NCI-H2081 treated with DMSO at 0.1 percent for 48 hours (cell line): ENCODE data around the gene FANCC.

Source experiments
- DNase-seq: peaks from one replicate; lab custom pipeline; 2025; lab: John Stamatoyannopoulos, UW

FANCC gene

GRCh38 chr9:95085036-95085770 is 232.3 kb downstream of the FANCC start:
- DNase-seq: no peak

GRCh38 chr9:95084254-95084934 is 233.1 kb downstream of the FANCC start:
- DNase-seq: no peak

- DNase-seq: no peak
Observed at GRCh38 chr9:95083086-95083768, 234.3 kb downstream of the FANCC start.

GRCh38 chr9:95082401-95083084 is 235.0 kb downstream of the FANCC start:
- DNase-seq: no peak

GRCh38 chr9:95081998-95082397 is 235.5 kb downstream of the FANCC start:
- no peak for DNase-seq

- no peak for DNase-seq
Observed at GRCh38 chr9:95080961-95081647, 236.4 kb downstream of the FANCC start.

- DNase-seq: no peak
Observed at GRCh38 chr9:95079461-95079860, 238.0 kb downstream of the FANCC start.

GRCh38 chr9:95078939-95079338 is 238.6 kb downstream of the FANCC start:
- DNase-seq: no peak

- no peak for DNase-seq
Observed at GRCh38 chr9:95078511-95078910, 239.0 kb downstream of the FANCC start.

- DNase-seq: no peak
Observed at GRCh38 chr9:95077766-95078370, 239.6 kb downstream of the FANCC start.

- no peak for DNase-seq
Observed at GRCh38 chr9:95077053-95077765, 240.3 kb downstream of the FANCC start.

GRCh38 chr9:95076696-95077052 is 240.8 kb downstream of the FANCC start:
- DNase-seq: no peak

- no peak for DNase-seq
Observed at GRCh38 chr9:95075700-95076099, 241.8 kb downstream of the FANCC start.

- no peak for DNase-seq
Observed at GRCh38 chr9:95074632-95075031, 242.9 kb downstream of the FANCC start.

- DNase-seq: no peak
Observed at GRCh38 chr9:95073918-95074317, 243.6 kb downstream of the FANCC start.

GRCh38 chr9:95073042-95073607 is 244.4 kb downstream of the FANCC start:
- DNase-seq: no peak

GRCh38 chr9:95071925-95072324 is 245.6 kb downstream of the FANCC start:
- no peak for DNase-seq

GRCh38 chr9:95071450-95071849 is 246.1 kb downstream of the FANCC start:
- no peak for DNase-seq

- DNase-seq: no peak
Observed at GRCh38 chr9:95070549-95071021, 246.9 kb downstream of the FANCC start.

- no peak for DNase-seq
Observed at GRCh38 chr9:95067897-95068296, 249.6 kb downstream of the FANCC start.
